ENCODE measurements around the gene RFT1. TPM values are rescaled to one million over a fixed set of nuclear protein-coding genes. Genes with fewer than 3 reads are reported as not detected.

The RFT1 gene
- total RNA-seq, 2 donors from 2014 or later, result 24.6 to 42.0 TPM

GRCh38 chr3:53149006-53149690, 18.9 kb upstream of the RFT1 start:
- no peak for ATAC-seq (replicated peaks)
- no peaks in the 10 kb centered on the region for H3K9me3 Mint-ChIP-seq
- peaks cover 8% of the 10 kb centered on the region for H3K27me3 Mint-ChIP-seq

GRCh38 chr3:53147903-53148400, 17.7 kb upstream of the RFT1 start:
- H3K27ac Mint-ChIP-seq, result no peak overlapping the region
- ATAC-seq (replicated peaks), result no peak
- H3K9me3 Mint-ChIP-seq, result no peaks in the 10 kb centered on the region
- H3K27me3 Mint-ChIP-seq, result no peaks in the 10 kb centered on the region
- no peak overlapping the region for H3K4me3 Mint-ChIP-seq
- H3K36me3 Mint-ChIP-seq (ENCODE audit: low read depth), result no peaks in the 10 kb centered on the region
- H3K4me1 Mint-ChIP-seq, result no peaks in the 10 kb centered on the region

More at GRCh38 chr3:53149006-53149690, 18.9 kb upstream of the RFT1 start:
- Mint-ChIP-seq H3K36me3 (ENCODE audit: low read depth) (no peaks in the 10 kb centered on the region), H3K27ac (no peak overlapping the region), H3K4me1 (no peaks in the 10 kb centered on the region), H3K4me3 (no peak overlapping the region)

GRCh38 chr3:53147151-53147902, 17.1 kb upstream of the RFT1 start:
- Mint-ChIP-seq H3K27me3 (no peaks in the 10 kb centered on the region), H3K27ac (no peak overlapping the region), H3K9me3 (no peaks in the 10 kb centered on the region), H3K4me1 (no peaks in the 10 kb centered on the region), H3K36me3 (ENCODE audit: low read depth) (no peaks in the 10 kb centered on the region), H3K4me3 (no peak overlapping the region)
- ATAC-seq (replicated peaks), result no peak

GRCh38 chr3:53146319-53146891, 16.2 kb upstream of the RFT1 start:
- no peaks in the 10 kb centered on the region for H3K27me3 Mint-ChIP-seq
- H3K27ac Mint-ChIP-seq, result no peak overlapping the region
- H3K4me3 Mint-ChIP-seq, result no peak overlapping the region
- H3K9me3 Mint-ChIP-seq, result no peaks in the 10 kb centered on the region
- no peaks in the 10 kb centered on the region for H3K4me1 Mint-ChIP-seq
- ATAC-seq (replicated peaks), result no peak
- H3K36me3 Mint-ChIP-seq (ENCODE audit: low read depth), result no peaks in the 10 kb centered on the region

GRCh38 chr3:53145713-53146080, 15.5 kb upstream of the RFT1 start:
- no peaks in the 10 kb centered on the region for H3K27me3 Mint-ChIP-seq
- no peaks in the 10 kb centered on the region for H3K36me3 Mint-ChIP-seq (ENCODE audit: low read depth)
- peak overlapping the region; percentile 28 for H3K27ac Mint-ChIP-seq

GRCh38 chr3:53144862-53145712, 14.9 kb upstream of the RFT1 start:
- Mint-ChIP-seq H3K27me3 (no peaks in the 10 kb centered on the region), H3K4me3 (no peak overlapping the region), H3K36me3 (ENCODE audit: low read depth) (no peaks in the 10 kb centered on the region), H3K4me1 (peaks cover 4% of the 10 kb centered on the region), H3K9me3 (no peaks in the 10 kb centered on the region), H3K27ac (peak overlapping the region; percentile 28)
- ATAC-seq (replicated peaks), result no peak

More at GRCh38 chr3:53145713-53146080, 15.5 kb upstream of the RFT1 start:
- Mint-ChIP-seq H3K9me3 (no peaks in the 10 kb centered on the region), H3K4me1 (no peaks in the 10 kb centered on the region), H3K4me3 (no peak overlapping the region)
- no peak for ATAC-seq (replicated peaks)

- H3K4me1 Mint-ChIP-seq, result peaks cover 4% of the 10 kb centered on the region
- no peak for ATAC-seq (replicated peaks)
- no peak overlapping the region for H3K27ac Mint-ChIP-seq
- H3K27me3 Mint-ChIP-seq, result no peaks in the 10 kb centered on the region
- H3K9me3 Mint-ChIP-seq, result no peaks in the 10 kb centered on the region
- no peak overlapping the region for H3K4me3 Mint-ChIP-seq
- H3K36me3 Mint-ChIP-seq (ENCODE audit: low read depth), result no peaks in the 10 kb centered on the region
Measured at GRCh38 chr3:53144446-53144845, 14.2 kb upstream of the RFT1 start.

- Mint-ChIP-seq H3K4me1 (peaks cover 4% of the 10 kb centered on the region), H3K27me3 (no peaks in the 10 kb centered on the region), H3K9me3 (no peaks in the 10 kb centered on the region), H3K36me3 (ENCODE audit: low read depth) (no peaks in the 10 kb centered on the region), H3K4me3 (no peak overlapping the region), H3K27ac (no peak overlapping the region)
- ATAC-seq (replicated peaks), result no peak
Measured at GRCh38 chr3:53142986-53143385, 12.8 kb upstream of the RFT1 start.

GRCh38 chr3:53140847-53141845, 10.9 kb upstream of the RFT1 start:
- Mint-ChIP-seq H3K4me1 (peaks cover 4% of the 10 kb centered on the region), H3K27me3 (no peaks in the 10 kb centered on the region), H3K36me3 (ENCODE audit: low read depth) (no peaks in the 10 kb centered on the region), H3K27ac (no peak overlapping the region), H3K4me3 (no peak overlapping the region), H3K9me3 (no peaks in the 10 kb centered on the region)
- ATAC-seq (replicated peaks), result peak; percentile 89

- Mint-ChIP-seq H3K27me3 (no peaks in the 10 kb centered on the region), H3K9me3 (no peaks in the 10 kb centered on the region), H3K27ac (no peak overlapping the region), H3K36me3 (ENCODE audit: low read depth) (no peaks in the 10 kb centered on the region), H3K4me1 (peaks cover 4% of the 10 kb centered on the region), H3K4me3 (no peak overlapping the region)
- ATAC-seq (replicated peaks), result no peak
Measured at GRCh38 chr3:53139906-53140846, 9.9 kb upstream of the RFT1 start.

GRCh38 chr3:53137835-53138446, 7.7 kb upstream of the RFT1 start:
- Mint-ChIP-seq H3K4me1 (peaks cover 4% of the 10 kb centered on the region), H3K36me3 (ENCODE audit: low read depth) (no peaks in the 10 kb centered on the region), H3K4me3 (no peak overlapping the region), H3K9me3 (no peaks in the 10 kb centered on the region), H3K27ac (peak overlapping the region; percentile 40), H3K27me3 (no peaks in the 10 kb centered on the region)
- no peak for ATAC-seq (replicated peaks)

GRCh38 chr3:53137221-53137620, 7.0 kb upstream of the RFT1 start:
- Mint-ChIP-seq H3K27ac (no peak overlapping the region), H3K4me1 (peaks cover 4% of the 10 kb centered on the region), H3K27me3 (no peaks in the 10 kb centered on the region), H3K36me3 (ENCODE audit: low read depth) (no peaks in the 10 kb centered on the region), H3K4me3 (no peak overlapping the region), H3K9me3 (no peaks in the 10 kb centered on the region)
- ATAC-seq (replicated peaks), result no peak
